ENCODE results near the gene KY. TPM values are rescaled to one million over a fixed set of nuclear protein-coding genes. Genes with fewer than 3 reads are reported as not detected.

Gene KY
- total RNA-seq (not detected), total RNA-seq (0 to 0.88 (median 0) reads per million in 172 experiments)
- not detected for polyA plus RNA-seq (2013, experiment 1 of 2)
- 1.1 TPM for polyA plus RNA-seq (2013, experiment 2 of 2)

- H3K36me3 ChIP-seq (ENCODE audit: insufficient read depth, low read length) = no peaks in the 10 kb centered on the region
- intact Hi-C loops (cut with DNase I, micrococcal nuclease) = no loop called here
- no peak for TF ChIP-seq CTCF (IDR thresholded peaks at IDR 0.05)
- ATAC-seq (ENCODE audit: poor library complexity) (no peak), DNase-seq (no peak)
- CTCF ChIA-PET = no interaction called here
- no peaks in the 10 kb centered on the region for H3K4me1 Mint-ChIP-seq (ENCODE audit: low read depth)
- H3K27me3 Mint-ChIP-seq = peaks cover 53% of the 10 kb centered on the region
- peaks cover 12 to 18% of the 10 kb centered on the region in 2 experiments for H3K27me3 ChIP-seq (ENCODE audit: control insufficient read depth in 1 of 2, insufficient read depth in 2 of 2, low read length in 2 of 2)
- no peak within 1 kb of the TSS for H3K27ac ChIP-seq (ENCODE audit: low read depth in 1 of 2, low read length in 2 of 2)
- H3K9me3 Mint-ChIP-seq = no peaks in the 10 kb centered on the region
- H3K4me3 ChIP-seq (ENCODE audit: low read length) = no peak within 1 kb of the TSS
- H3K36me3 Mint-ChIP-seq (ENCODE audit: low read depth) = no peaks in the 10 kb centered on the region
- H3K9me3 ChIP-seq (ENCODE audit: control insufficient read depth in 1 of 2, insufficient read depth in 1 of 2, low read length in 2 of 2) = peaks cover 0 to 9% of the 10 kb centered on the region in 2 experiments
- peaks cover 5% of the 10 kb centered on the region for H3K4me1 ChIP-seq (ENCODE audit: insufficient read depth, low read length)
- POLR2A ChIA-PET = no interaction called here
- H3K27ac Mint-ChIP-seq = no peak within 1 kb of the TSS
- H3K4me3 Mint-ChIP-seq = no peak within 1 kb of the TSS
Observed at GRCh38 chr3:134650431-134651346, at the start of gene KY. Gene KY, minus strand, starts transcription at chr3:134651022. Its CDS starts 62 bp downstream, at chr3:134650960.

- ATAC-seq (ENCODE audit: poor library complexity) (no peak), DNase-seq (no peak)
- intact Hi-C loops (cut with DNase I, micrococcal nuclease) = no loop called here
- Mint-ChIP-seq H3K27ac (no peak overlapping the region), H3K4me1 (ENCODE audit: low read depth) (no peaks in the 10 kb centered on the region), H3K9me3 (no peaks in the 10 kb centered on the region), H3K27me3 (peaks cover 4% of the 10 kb centered on the region), H3K4me3 (no peak overlapping the region), H3K36me3 (ENCODE audit: low read depth) (no peaks in the 10 kb centered on the region)
- H3K9me3 ChIP-seq (ENCODE audit: control insufficient read depth in 1 of 2, insufficient read depth in 1 of 2, low read length in 2 of 2) = no peaks in the 10 kb centered on the region
- CTCF ChIA-PET = no interaction called here
- POLR2A ChIA-PET = no interaction called here
- no peaks in the 10 kb centered on the region for H3K36me3 ChIP-seq (ENCODE audit: insufficient read depth, low read length)
- no peaks in the 10 kb centered on the region for H3K4me1 ChIP-seq (ENCODE audit: insufficient read depth, low read length)
- no peak overlapping the region for H3K4me3 ChIP-seq (ENCODE audit: low read length)
- no peak for TF ChIP-seq CTCF (IDR thresholded peaks at IDR 0.05)
- no peaks in the 10 kb centered on the region for H3K27me3 ChIP-seq (ENCODE audit: control insufficient read depth in 1 of 2, insufficient read depth in 2 of 2, low read length in 2 of 2)
- no peak overlapping the region for H3K27ac ChIP-seq (ENCODE audit: low read depth in 1 of 2, low read length in 2 of 2)
Observed at GRCh38 chr3:134699721-134700120, 48.9 kb upstream of the KY start.

- H3K4me1 ChIP-seq (ENCODE audit: insufficient read depth, low read length) = no peaks in the 10 kb centered on the region
- H3K4me3 ChIP-seq (ENCODE audit: low read length) = no peak overlapping the region
- intact Hi-C loops (cut with DNase I, micrococcal nuclease) = no loop called here
- H3K27ac ChIP-seq (ENCODE audit: low read depth in 1 of 2, low read length in 2 of 2) = no peak overlapping the region
- no peaks in the 10 kb centered on the region for H3K4me1 Mint-ChIP-seq (ENCODE audit: low read depth)
- no peaks in the 10 kb centered on the region for H3K9me3 ChIP-seq (ENCODE audit: control insufficient read depth in 1 of 2, insufficient read depth in 1 of 2, low read length in 2 of 2)
- no peaks in the 10 kb centered on the region for H3K36me3 ChIP-seq (ENCODE audit: insufficient read depth, low read length)
- ATAC-seq (ENCODE audit: poor library complexity) = no peak
- H3K9me3 Mint-ChIP-seq = no peaks in the 10 kb centered on the region
- no peak for DNase-seq
- peaks cover 8% of the 10 kb centered on the region for H3K27me3 Mint-ChIP-seq
- ChIA-PET CTCF (no interaction called here), POLR2A (no interaction called here)
- H3K4me3 Mint-ChIP-seq = no peak overlapping the region
- no peaks in the 10 kb centered on the region for H3K36me3 Mint-ChIP-seq (ENCODE audit: low read depth)
- no peak for TF ChIP-seq CTCF (IDR thresholded peaks at IDR 0.05)
- H3K27me3 ChIP-seq (ENCODE audit: control insufficient read depth in 1 of 2, insufficient read depth in 2 of 2, low read length in 2 of 2) = no peaks in the 10 kb centered on the region
- H3K27ac Mint-ChIP-seq = no peak overlapping the region
Observed at GRCh38 chr3:134699141-134699711, 48.4 kb upstream of the KY start.

Data from CD4-positive, alpha-beta T cell (primary cell).